Endothelial cell of umbilical vein (primary cell): ENCODE data around the gene PSMC4. TPM values are rescaled to one million over a fixed set of nuclear protein-coding genes. Genes with fewer than 3 reads are reported as not detected.

Source experiments
- BruUV-seq: library from RNA; stranded (reverse); fragments of 400-500 nt; replicated peaks from 2 replicates; lab custom pipeline; 2021; lab: Mats Ljungman, UMichigan
- CTCF ChIA-PET: fragments of 300-600, 350-600 bp; sonication (Branson Sonifier 250); formaldehyde crosslinking; loops from one replicate; lab custom pipeline; 2021; ENCODE audit warnings: antibody characterized with exemption, inconsistent platforms; lab: Charles Lee
- POLR2A ChIA-PET: fragments of 300-600, 350-600 bp; sonication (Branson Sonifier 250); formaldehyde crosslinking; loops from one replicate; lab custom pipeline; 2021; ENCODE audit warnings: antibody characterized with exemption, inconsistent platforms; lab: Charles Lee
- DNase-seq: peaks from one replicate; pipeline ENCODE4 v3.0.0-alpha.2; 2011; ENCODE audit warnings: low read depth, low spot score
- FAIRE-seq: peaks from 2 replicates; lab custom pipeline; 2011; peaks lifted over from hg19 to GRCh38; lab: Jason Lieb, UNC
- H2AFZ ChIP-seq: 2 replicates; pipeline ENCODE4 v1.6.0; 2012; ENCODE audit warnings: low read depth, low read length, control low read depth, inconsistent platforms
- H3K27ac ChIP-seq: 2 replicates; pipeline ENCODE4 v1.5.1; 2011; ENCODE audit warnings: low read depth, mild to moderate bottlenecking, control low read depth, low read length, moderate library complexity; ENCODE audit not compliant: insufficient read depth
- H3K27me3 ChIP-seq, 2 experiments: 2 replicates each; pipeline versions ENCODE4 v1.6.0 to v1.6.1; 2011; ENCODE audit warnings: low read length in 2 of 2, mixed read lengths in 1 of 2; ENCODE audit not compliant: control insufficient read depth in 2 of 2, insufficient read depth in 2 of 2
- H3K36me3 ChIP-seq, 2 experiments: 2 replicates in 1 of 2; 3 replicates in 1 of 2; pipeline ENCODE4 v1.5.1; 2011; ENCODE audit warnings: low read length in 2 of 2, mild to moderate bottlenecking in 1 of 2, moderate library complexity in 1 of 2; ENCODE audit not compliant: control insufficient read depth in 2 of 2, insufficient read depth in 2 of 2; ENCODE audit errors: extremely low read depth in 1 of 2
- H3K4me1 ChIP-seq: 3 replicates; pipeline ENCODE4 v1.5.1; 2011; ENCODE audit warnings: mild to moderate bottlenecking, low read length; ENCODE audit not compliant: control insufficient read depth, insufficient read depth; ENCODE audit errors: extremely low read depth
- H3K4me2 ChIP-seq: 2 replicates; pipeline ENCODE4 v1.6.1; 2011; ENCODE audit warnings: low read length, control low read depth, mixed read lengths; ENCODE audit not compliant: insufficient read depth
- H3K4me3 ChIP-seq, 3 experiments: fragments of 200-600 bp in 1 of 3; sonication (generic), shearing (Covaris generic) in 1 of 3; replicated peaks in 1 of 3; 2 replicates each; pipeline ENCODE4 v1.5.1; 2011 to 2016; ENCODE audit warnings: control low read depth in 3 of 3, low read length in 3 of 3, mild to moderate bottlenecking in 2 of 3, inconsistent platforms in 1 of 3, low read depth in 1 of 3, moderate library complexity in 1 of 3; ENCODE audit not compliant: insufficient read depth in 1 of 3
- H3K79me2 ChIP-seq: 2 replicates; pipeline ENCODE4 v1.6.0; 2012; ENCODE audit warnings: low read length, inconsistent platforms; ENCODE audit not compliant: control insufficient read depth, insufficient read depth
- H3K9ac ChIP-seq: replicated peaks from 2 replicates; pipeline ENCODE3; 2011; ENCODE audit warnings: low read length, control low read depth; ENCODE audit not compliant: insufficient read depth; ENCODE audit errors: extremely low read depth
- H3K9me1 ChIP-seq: replicated peaks from 3 replicates; pipeline ENCODE4 v1.6.0; 2011; ENCODE audit warnings: mild to moderate bottlenecking, low read length; ENCODE audit not compliant: control insufficient read depth, insufficient read depth; ENCODE audit errors: extremely low read depth
- H3K9me3 ChIP-seq: replicated peaks from 2 replicates; pipeline ENCODE4 v1.5.1; 2012; ENCODE audit warnings: low read length, inconsistent platforms; ENCODE audit not compliant: control insufficient read depth, insufficient read depth
- H4K20me1 ChIP-seq: replicated peaks from 2 replicates; pipeline ENCODE3; 2011; ENCODE audit warnings: mild to moderate bottlenecking, low read length; ENCODE audit not compliant: control insufficient read depth, insufficient read depth; ENCODE audit errors: extremely low read depth
- CTCF ChIP-seq, 2 donors: IDR thresholded peaks; 1 replicate in 1 of 2; 2 replicates in 1 of 2; pipeline ENCODE4 v1.5.1; 2011; ENCODE audit warnings: low read length in 2 of 2, mild to moderate bottlenecking in 2 of 2, moderate library complexity in 2 of 2, control low read depth in 1 of 2, inconsistent platforms in 1 of 2, low read depth in 1 of 2; ENCODE audit not compliant: insufficient read depth in 1 of 2; ENCODE audit errors: extremely low read depth in 1 of 2
- EZH2 ChIP-seq: IDR thresholded peaks from 2 replicates; pipeline ENCODE4 v1.6.1; 2012; ENCODE audit warnings: borderline replicate concordance, low read depth, mild to moderate bottlenecking, moderate library complexity, low read length, inconsistent platforms; ENCODE audit not compliant: severe bottlenecking
- FOS ChIP-seq: IDR thresholded peaks from 2 replicates; pipeline ENCODE4 v1.6.1; 2011; ENCODE audit warnings: mild to moderate bottlenecking, low read length, moderate library complexity, borderline replicate concordance; ENCODE audit not compliant: insufficient read depth
- GATA2 ChIP-seq: IDR thresholded peaks from 2 replicates; pipeline ENCODE4 v1.7.0; 2011; ENCODE audit warnings: low read depth, mild to moderate bottlenecking, moderate library complexity, mixed read lengths, low read length; ENCODE audit not compliant: insufficient read length, insufficient read depth
- JUN ChIP-seq: IDR thresholded peaks from 2 replicates; pipeline ENCODE4 v1.6.1; 2011; ENCODE audit warnings: borderline replicate concordance, low read depth; ENCODE audit not compliant: insufficient read length, insufficient read depth
- MAX ChIP-seq: IDR thresholded peaks from 2 replicates; pipeline ENCODE4 v1.6.1; 2011; ENCODE audit not compliant: insufficient read depth, insufficient read length
- MYC ChIP-seq: IDR thresholded peaks from one replicate; pipeline ENCODE4 v1.6.1; 2011; ENCODE audit warnings: mild to moderate bottlenecking, low read depth, low read length
- POLR2A ChIP-seq: IDR thresholded peaks from 2 replicates; pipeline ENCODE4 v1.6.1; 2012; ENCODE audit warnings: low read depth, mild to moderate bottlenecking, control low read depth, low read length
- POLR2AphosphoS5 ChIP-seq: IDR thresholded peaks from 2 replicates; pipeline ENCODE4 v1.6.1; 2012; ENCODE audit warnings: low read depth, mild to moderate bottlenecking, control low read depth, low read length, moderate library complexity; ENCODE audit not compliant: insufficient read depth
- dilution Hi-C: fragments of 300-500 bp; cut with MboI; formaldehyde crosslinking; loops from one replicate; pipeline ENCODE4 v1.15.0; 2019; ENCODE audit warnings: low sequenced_read_pairs; ENCODE audit not compliant: extremely low pct_ligation_motif_present
- intact Hi-C: fragments of 100-400 bp; cut with micrococcal nuclease; formaldehyde crosslinking; loops from one replicate; pipeline ENCODE4 v1.10.0; 2022
- polyA plus RNA-seq, 4 experiments: library from polyadenylated mRNA; depleted of rRNA in 3 of 4; stranded (reverse) in 3 of 4; unstranded in 1 of 4; fragments of >200 nt; gene quantifications; 2 replicates each; pipeline versions ENCODE4 v1.2.1 to v1.2.3, GENCODE V29; 2011 to 2012; ENCODE audit warnings: missing spikeins in 1 of 4
- total RNA-seq: library from RNA; stranded (reverse); gene quantifications from 2 replicates; pipeline ENCODE4 v1.2.3, GENCODE V29; 2021

The PSMC4 gene
- total and polyA plus RNA-seq, 2 donors (not counting 3 experiments of a cell fraction or from before 2014, with no cell fraction given): 110 to 114 TPM

GRCh38 chr19:39998501-39998900 lies 27.5 kb downstream of the PSMC4 start:
- Histone ChIP-seq H3K9me3 (no peaks in the 10 kb centered on the region), H3K27me3 (no peaks in the 10 kb centered on the region), H3K4me1 (peaks cover 11% of the 10 kb centered on the region), H3K27ac (no peak overlapping the region), H3K9ac (no peak overlapping the region), H3K4me3 (no peak overlapping the region), H4K20me1 (no peaks in the 10 kb centered on the region), H3K4me2 (no peak overlapping the region), H2AFZ (no peak overlapping the region), H3K36me3 (no peaks in the 10 kb centered on the region), H3K9me1 (no peaks in the 10 kb centered on the region), H3K79me2 (peaks cover 3% of the 10 kb centered on the region)
- ChIA-PET POLR2A (no interaction called here), CTCF (no interaction called here)
- no peak for TF ChIP-seq MYC
- no peak for TF ChIP-seq FOS
- no peak for TF ChIP-seq EZH2
- no peak for TF ChIP-seq GATA2
- no peak for TF ChIP-seq JUN
- BruUV-seq: no TSS peak
- intact Hi-C loops: no loop called here
- DNase-seq: no peak
- dilution Hi-C loops: no loop called here
- no peak for FAIRE-seq

- Histone ChIP-seq H3K79me2 (no peaks in the 10 kb centered on the region), H3K4me2 (no peak overlapping the region), H3K9me3 (no peaks in the 10 kb centered on the region), H3K4me3 (no peak overlapping the region), H3K9ac (peak overlapping the region; percentile 8), H3K27ac (peak overlapping the region; percentile 61), H3K4me1 (peaks cover 3% of the 10 kb centered on the region), H3K36me3 (peaks cover 0 to 3% of the 10 kb centered on the region in 2 experiments), H3K27me3 (no peaks in the 10 kb centered on the region), H2AFZ (no peak overlapping the region), H3K9me1 (no peaks in the 10 kb centered on the region), H4K20me1 (no peaks in the 10 kb centered on the region)
- DNase-seq: no peak
- dilution Hi-C loops (no loop called here), intact Hi-C loops (no loop called here)
- BruUV-seq: no TSS peak
- peak; percentile 26 for FAIRE-seq
- CTCF ChIA-PET: no interaction called here
- TF ChIP-seq POLR2A: no peak
- TF ChIP-seq MYC: no peak
- no peak for TF ChIP-seq CTCF (IDR thresholded peaks at IDR 0.05; ENCODE audit: extremely low read depth in 1 of 2, insufficient read depth in 1 of 2, low read depth in 1 of 2, low read length in 2 of 2)
- TF ChIP-seq GATA2: no peak
- TF ChIP-seq POLR2AphosphoS5: no peak
- no peak for TF ChIP-seq FOS
- TF ChIP-seq JUN: no peak
- no peak for TF ChIP-seq EZH2
- no peak for TF ChIP-seq MAX
- POLR2A ChIA-PET: no interaction called here
Measured at GRCh38 chr19:40005691-40006272, 34.8 kb downstream of the PSMC4 start.
